ENCODE results near the gene RHBDL1.
A peak's percentile ranks its signal among the peaks of the same experiment; 100 is the strongest.

RHBDL1 gene

DNA sequence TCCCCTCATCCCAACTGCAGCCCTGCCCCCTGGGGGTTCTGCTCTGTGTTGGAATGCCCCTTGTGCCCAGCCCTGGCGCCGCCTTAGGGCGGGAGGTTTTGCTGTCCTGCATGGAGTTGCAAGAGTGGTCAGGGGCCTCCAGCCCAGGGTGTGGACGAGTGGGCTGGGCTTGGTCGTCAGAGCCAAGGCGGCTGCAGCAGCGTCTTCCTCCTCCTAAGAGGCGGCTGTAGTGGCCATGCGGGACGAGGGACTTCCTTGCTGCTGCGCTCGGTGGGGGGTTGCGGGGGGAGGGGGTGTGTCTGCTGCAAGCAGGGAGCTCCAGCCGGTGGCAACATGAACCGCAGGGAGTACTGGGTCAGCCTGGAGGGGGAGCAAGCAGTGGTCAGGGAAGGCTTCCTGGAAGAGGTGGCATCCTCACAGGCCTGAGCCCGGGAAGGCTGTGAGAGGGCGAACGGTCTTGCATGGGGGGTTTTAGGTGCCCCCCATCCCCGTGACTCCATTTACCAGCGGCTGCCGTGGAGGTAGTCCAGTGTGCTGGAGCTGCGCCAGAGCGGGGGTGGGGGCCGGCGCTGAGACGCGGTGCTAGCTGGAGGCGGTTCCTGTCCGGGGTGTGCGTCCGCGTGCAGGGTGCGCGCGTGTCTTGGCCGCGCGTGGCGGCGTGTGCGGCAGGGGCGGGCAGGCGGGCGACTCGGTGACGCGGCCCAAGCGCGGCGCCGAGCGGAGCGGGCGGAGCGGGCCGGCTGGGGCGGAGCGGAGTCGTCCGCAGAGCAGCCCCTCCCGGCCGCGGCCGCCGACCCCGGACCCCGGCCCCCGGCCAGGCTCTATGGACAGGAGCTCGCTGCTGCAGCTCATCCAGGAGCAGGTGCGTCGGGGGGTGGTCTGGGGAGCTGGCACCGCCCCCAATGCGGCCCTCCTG lies at the start of gene RHBDL1:
Gene RHBDL1 (plus strand): TSS at position 704 of the 916 bp plus-strand sequence. CDS start 120 bp downstream, at position 824.
- no peak for DNase-seq (ENCODE audit: low read depth)

DNA sequence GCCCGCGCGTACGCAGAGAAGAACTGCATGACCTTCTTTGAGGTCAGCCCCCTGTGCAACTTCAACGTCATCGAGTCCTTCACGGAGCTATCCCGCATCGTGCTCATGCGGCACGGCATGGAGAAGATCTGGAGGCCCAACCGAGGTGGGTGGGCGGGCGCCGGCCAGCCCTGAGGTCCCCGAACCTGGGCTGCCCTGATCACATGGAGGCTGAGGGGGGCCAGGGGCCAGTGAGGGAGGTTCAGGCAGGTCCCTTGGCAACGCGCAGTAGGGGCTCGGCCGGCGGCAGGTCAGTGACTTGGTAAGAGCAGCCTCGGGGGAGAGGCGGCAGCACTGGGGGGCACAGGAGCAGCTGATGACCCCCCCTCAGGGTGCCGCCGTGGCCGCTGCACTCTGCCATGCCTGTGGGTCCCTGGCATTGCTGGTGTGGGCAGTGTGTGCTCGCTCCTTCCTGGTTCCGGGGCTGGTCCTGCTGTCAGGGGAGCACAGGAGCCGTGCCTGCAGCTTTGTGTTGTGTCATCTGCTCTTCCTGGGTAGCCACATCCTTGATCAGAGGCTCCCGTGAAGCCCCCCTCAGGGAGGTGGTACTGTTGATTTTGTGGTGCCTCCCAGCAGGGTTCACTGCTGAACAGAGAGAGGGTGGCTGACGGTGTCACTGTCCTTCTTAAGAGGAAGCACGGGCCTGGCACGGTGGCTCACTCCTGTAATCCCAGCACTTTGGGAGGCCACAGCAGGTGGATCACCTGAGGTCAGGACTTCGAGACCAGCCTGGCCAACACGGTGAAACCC lies 49.3 kb upstream of the RHBDL1 start:
- no peak for DNase-seq (ENCODE audit: low read depth)

DNA sequence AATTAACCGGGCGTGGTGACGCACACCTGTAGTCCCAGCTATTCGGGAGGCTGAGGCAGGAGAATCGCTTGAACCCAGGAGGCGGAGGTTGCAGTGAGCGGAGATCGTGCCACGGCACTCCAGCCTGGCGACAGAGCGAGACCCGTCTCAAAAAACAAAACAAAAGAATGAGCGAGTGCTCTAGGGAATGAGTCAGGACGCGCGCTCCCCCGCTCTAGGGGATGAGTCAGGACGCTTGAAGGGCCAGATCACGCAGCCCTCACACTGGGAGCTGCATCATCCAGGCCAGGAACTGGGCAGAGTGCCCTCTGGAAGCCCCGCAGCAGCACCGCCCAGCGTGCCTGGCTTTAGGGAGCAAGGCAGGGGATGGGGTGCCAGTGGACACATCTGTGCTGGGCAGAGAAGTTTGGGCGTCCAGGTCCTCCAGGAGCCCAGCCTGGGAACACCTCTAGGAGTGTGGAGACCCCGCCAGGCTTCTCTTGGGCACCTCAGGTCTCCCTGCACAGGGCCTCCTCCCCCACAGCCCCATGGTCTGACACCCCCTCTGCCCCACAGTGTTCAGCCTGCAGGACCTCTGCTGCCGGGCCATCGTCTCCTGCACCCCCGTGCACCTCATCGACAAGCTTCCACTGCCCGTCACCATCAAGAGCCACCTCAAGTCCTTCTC lies 48.6 kb upstream of the RHBDL1 start:
- DNase-seq (ENCODE audit: low read depth) = peak; percentile 69

GRCh38 chr16:627454-628239 lies 47.8 kb upstream of the RHBDL1 start:
- DNase-seq (ENCODE audit: low read depth) = no peak

- no peak for DNase-seq (ENCODE audit: low read depth)
These were observed 47.0 kb upstream of the RHBDL1 start for GRCh38 chr16:628321-629061.

- no peak for DNase-seq (ENCODE audit: low read depth)
These were observed 46.2 kb upstream of the RHBDL1 start for GRCh38 chr16:629185-629832.

GRCh38 chr16:629833-630248 lies 45.6 kb upstream of the RHBDL1 start:
- DNase-seq (ENCODE audit: low read depth) = no peak

DNA sequence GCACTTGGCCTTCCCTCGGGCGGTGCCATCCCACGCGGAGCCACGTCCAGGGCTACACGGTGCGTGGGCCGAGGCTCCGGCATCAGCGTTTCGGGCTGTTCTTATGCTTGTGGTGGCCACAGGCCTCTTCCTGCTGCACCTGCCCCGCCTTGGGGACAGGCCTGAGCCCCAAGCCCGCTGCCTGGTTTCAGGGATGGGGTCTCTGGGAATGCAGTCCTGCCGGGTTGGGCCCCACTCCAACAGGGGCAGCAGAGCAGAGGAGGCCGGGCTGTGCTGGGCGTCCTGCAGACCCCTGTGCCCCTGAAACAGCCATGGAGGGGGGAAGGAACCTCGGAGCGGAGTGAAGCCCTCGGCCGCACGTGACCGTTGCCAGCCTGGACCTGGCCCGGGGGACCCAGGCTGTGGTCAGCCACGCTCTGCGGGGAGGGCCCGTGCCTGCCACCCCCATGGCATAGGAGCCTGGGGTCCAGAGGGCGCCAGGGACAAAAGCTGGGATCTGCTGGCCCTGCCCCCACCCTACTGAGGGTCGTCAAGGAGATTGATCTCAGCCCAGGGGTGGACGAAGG lies 45.1 kb upstream of the RHBDL1 start:
- no peak for DNase-seq (ENCODE audit: low read depth)

DNA sequence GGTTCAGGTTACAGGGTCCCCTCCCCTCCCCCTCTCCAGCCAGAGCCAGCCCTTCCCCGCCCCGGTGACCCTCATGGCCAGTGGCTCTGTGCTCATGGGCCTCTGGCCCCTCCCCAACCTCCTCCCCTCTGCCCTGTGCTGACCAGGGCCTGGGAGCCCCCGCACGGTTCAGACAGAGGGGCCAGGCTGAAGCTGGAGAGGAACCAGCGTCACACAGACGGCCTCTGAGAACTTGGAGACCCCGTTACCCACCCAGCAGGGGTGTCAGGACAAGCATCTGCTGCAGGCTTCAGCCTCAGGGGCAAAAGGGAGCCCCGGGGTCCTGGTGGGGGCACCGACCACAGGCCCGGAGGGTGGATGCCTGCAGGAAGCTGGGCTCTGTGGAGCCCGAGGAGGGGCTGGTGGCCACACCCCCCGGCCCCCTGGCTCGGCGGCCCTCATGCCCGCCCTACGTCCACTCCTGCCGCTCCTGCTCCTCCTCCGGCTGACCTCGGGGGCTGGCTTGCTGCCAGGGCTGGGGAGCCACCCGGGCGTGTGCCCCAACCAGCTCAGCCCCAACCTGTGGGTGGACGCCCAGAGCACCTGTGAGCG lies 44.6 kb upstream of the RHBDL1 start, which contains the start of gene WFIKKN1:
Gene WFIKKN1 (plus strand): TSS at position 171 of the 591 bp plus-strand sequence. CDS start 269 bp downstream, at position 440.
- no peak for DNase-seq (ENCODE audit: low read depth)

DNA sequence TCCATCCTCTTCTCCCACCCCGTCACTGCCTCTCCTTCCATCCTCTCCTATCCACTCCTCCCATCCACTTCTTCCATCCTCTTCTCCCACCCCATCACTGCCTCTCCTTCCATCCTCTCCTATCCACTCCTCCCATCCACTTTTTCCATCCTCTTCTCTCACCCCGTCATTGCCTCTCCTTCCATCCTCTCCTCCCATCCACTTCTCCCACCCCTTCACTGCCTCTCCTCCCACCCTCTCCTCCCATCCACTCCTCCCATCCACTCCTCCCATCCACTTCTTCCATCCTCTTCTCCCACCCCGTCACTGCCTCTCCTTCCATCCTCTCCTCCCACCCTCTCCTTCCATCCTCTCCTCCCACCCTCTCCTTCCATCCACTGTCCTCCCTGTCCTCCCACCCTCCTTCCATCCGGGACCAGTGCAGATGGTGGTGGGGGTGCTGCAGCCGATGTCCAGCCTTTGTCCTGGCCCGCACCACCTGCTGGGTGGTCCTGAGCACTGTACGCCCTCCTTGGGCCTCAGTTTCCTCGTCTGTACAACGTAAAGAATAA lies 43.6 kb upstream of the RHBDL1 start:
- no peak for DNase-seq (ENCODE audit: low read depth)

GRCh38 chr16:632486-633335 lies 42.8 kb upstream of the RHBDL1 start:
- DNase-seq (ENCODE audit: low read depth) = no peak

DNA sequence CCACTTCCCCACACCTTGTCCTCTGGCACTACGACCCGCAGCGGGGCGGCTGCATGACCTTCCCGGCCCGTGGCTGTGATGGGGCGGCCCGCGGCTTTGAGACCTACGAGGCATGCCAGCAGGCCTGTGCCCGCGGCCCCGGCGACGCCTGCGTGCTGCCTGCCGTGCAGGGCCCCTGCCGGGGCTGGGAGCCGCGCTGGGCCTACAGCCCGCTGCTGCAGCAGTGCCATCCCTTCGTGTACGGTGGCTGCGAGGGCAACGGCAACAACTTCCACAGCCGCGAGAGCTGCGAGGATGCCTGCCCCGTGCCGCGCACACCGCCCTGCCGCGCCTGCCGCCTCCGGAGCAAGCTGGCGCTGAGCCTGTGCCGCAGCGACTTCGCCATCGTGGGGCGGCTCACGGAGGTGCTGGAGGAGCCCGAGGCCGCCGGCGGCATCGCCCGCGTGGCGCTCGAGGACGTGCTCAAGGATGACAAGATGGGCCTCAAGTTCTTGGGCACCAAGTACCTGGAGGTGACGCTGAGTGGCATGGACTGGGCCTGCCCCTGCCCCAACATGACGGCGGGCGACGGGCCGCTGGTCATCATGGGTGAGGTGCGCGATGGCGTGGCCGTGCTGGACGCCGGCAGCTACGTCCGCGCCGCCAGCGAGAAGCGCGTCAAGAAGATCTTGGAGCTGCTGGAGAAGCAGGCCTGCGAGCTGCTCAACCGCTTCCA lies 42.0 kb upstream of the RHBDL1 start:
- DNase-seq (ENCODE audit: low read depth) = no peak

GRCh38 chr16:634051-634670 lies 41.3 kb upstream of the RHBDL1 start:
- DNase-seq (ENCODE audit: low read depth) = no peak

- DNase-seq (ENCODE audit: low read depth) = no peak
These were observed 40.5 kb upstream of the RHBDL1 start for GRCh38 chr16:634996-635395.

GRCh38 chr16:635573-636205 lies 39.8 kb upstream of the RHBDL1 start:
- DNase-seq (ENCODE audit: low read depth) = no peak

DNA sequence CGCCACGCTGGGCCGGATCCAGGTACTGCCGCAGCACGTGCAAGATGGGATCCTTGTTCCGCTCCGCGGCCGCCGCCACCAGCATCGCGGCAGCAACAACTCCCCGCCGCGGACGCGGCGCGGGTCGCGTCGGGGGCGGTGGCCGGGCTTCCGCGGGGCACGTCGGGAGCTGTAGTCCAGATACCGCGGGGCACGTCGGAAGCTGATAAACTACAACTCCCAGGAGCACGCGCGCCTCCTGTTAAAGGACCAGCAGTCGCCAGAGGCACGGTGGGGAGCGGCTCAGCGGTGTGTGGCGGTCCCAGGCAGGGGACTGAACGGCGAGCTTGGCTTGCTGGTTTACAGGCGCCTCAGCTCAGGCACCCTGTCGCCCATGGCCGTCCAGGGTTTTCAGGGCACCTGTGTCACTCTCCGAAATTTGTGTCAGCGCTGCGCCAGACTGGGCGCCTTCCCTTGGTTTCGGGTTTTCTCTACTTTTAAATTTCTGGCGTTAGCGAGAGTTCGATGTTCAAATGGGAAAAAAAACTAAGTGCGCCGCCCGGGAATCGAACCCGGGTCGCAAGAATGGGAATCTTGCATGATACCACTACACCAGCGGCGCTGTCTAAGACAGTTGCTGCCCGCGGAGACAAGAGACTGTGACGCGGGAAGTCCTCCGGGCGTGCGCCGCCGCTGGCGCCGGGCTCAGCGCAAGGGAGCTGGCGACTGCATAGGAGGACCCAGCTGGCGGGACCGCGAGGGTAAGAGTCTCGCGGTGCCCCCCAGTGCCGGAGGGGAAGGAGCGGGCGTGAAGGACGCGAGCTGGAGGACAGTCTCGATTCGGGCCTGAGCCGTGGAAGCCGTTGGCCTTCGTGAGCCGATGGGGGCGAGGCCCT lies 39.0 kb upstream of the RHBDL1 start, which contains the start of gene METTL26:
Gene METTL26 (minus strand): TSS at position 100 of the 875 bp plus-strand sequence. CDS start 15 bp downstream, at position 85.
- DNase-seq (ENCODE audit: low read depth) = peak; percentile 70

All from HS-5 (cell line).